ENCODE results near the gene TTC4. TPM values are rescaled to one million over a fixed set of nuclear protein-coding genes. Genes with fewer than 3 reads are reported as not detected.
"Not testable (repeated sequence)": the region's sequence is repeated elsewhere in the genome, so short reads cannot be mapped to it uniquely, and the experiment has no call there.

TTC4 gene
- total RNA-seq, 1 donor from 2014 or later, result 11.9 TPM

- DNase-seq (ENCODE audit: low read depth in 2 of 2), result no peak
Observed at GRCh38 chr1:54748094-54748835, 32.6 kb downstream of the TTC4 start.

- no peak for DNase-seq (ENCODE audit: low read depth in 2 of 2)
Observed at GRCh38 chr1:54750596-54750995, 34.9 kb downstream of the TTC4 start.

GRCh38 chr1:54751426-54751825 is 35.8 kb downstream of the TTC4 start:
- no peak for DNase-seq (ENCODE audit: low read depth in 2 of 2)

GRCh38 chr1:54754045-54754444 is 38.4 kb downstream of the TTC4 start:
- DNase-seq (ENCODE audit: low read depth in 2 of 2), result no peak

GRCh38 chr1:54754486-54755285 is 39.0 kb downstream of the TTC4 start:
- DNase-seq (ENCODE audit: low read depth in 2 of 2), result no peak

- no peak for DNase-seq (ENCODE audit: low read depth in 2 of 2)
Observed at GRCh38 chr1:54757833-54758232, 42.2 kb downstream of the TTC4 start.

- no peak for DNase-seq (ENCODE audit: low read depth in 2 of 2)
Observed at GRCh38 chr1:54758678-54759348, 43.2 kb downstream of the TTC4 start.

GRCh38 chr1:54763816-54764132 is 48.1 kb downstream of the TTC4 start:
- DNase-seq (ENCODE audit: low read depth in 2 of 2), result no peak

- peak; percentile 100 for DNase-seq (ENCODE audit: low read depth in 2 of 2)
Observed at GRCh38 chr1:54764133-54764921, 48.7 kb downstream of the TTC4 start, which contains the start of gene PARS2. Gene PARS2 (minus strand): TSS chr1:54764523. CDS start chr1:54759161, 5,362 bp downstream.

GRCh38 chr1:54764922-54765561 is 49.4 kb downstream of the TTC4 start:
- no peak for DNase-seq (ENCODE audit: low read depth in 2 of 2)

- no peak for DNase-seq (ENCODE audit: low read depth in 2 of 2)
Observed at GRCh38 chr1:54766726-54767125, 51.1 kb downstream of the TTC4 start.

GRCh38 chr1:54767526-54767925 is 51.9 kb downstream of the TTC4 start:
- no peak for DNase-seq (ENCODE audit: low read depth in 2 of 2)

GRCh38 chr1:54768093-54768492 is 52.4 kb downstream of the TTC4 start:
- peak; percentile 10 to 16 for DNase-seq (ENCODE audit: low read depth in 2 of 2)

GRCh38 chr1:54772951-54773350 is 57.3 kb downstream of the TTC4 start:
- DNase-seq (ENCODE audit: low read depth in 2 of 2), result no peak

- peak; percentile 40 to 49 for DNase-seq (ENCODE audit: low read depth in 2 of 2)
Observed at GRCh38 chr1:54774820-54775498, 59.3 kb downstream of the TTC4 start.

GRCh38 chr1:54775828-54776721 is 60.4 kb downstream of the TTC4 start:
- not testable (repeated sequence) for DNase-seq (ENCODE audit: low read depth in 2 of 2)

- no peak for DNase-seq (ENCODE audit: low read depth in 2 of 2)
Observed at GRCh38 chr1:54777011-54777410, 61.4 kb downstream of the TTC4 start.

- no peak for DNase-seq (ENCODE audit: low read depth in 2 of 2)
Observed at GRCh38 chr1:54777431-54777830, 61.8 kb downstream of the TTC4 start.

- DNase-seq (ENCODE audit: low read depth in 2 of 2), result peak in 1 of 2 donors; percentile 12
Observed at GRCh38 chr1:54781023-54781723, 65.5 kb downstream of the TTC4 start.
